Glutamatergic neuron (in vitro differentiated cells): Measurements from ENCODE around the gene UBE2E3. TPM values are rescaled to one million over a fixed set of nuclear protein-coding genes. Genes with fewer than 3 reads are reported as not detected.
"Not testable (repeated sequence)": the region's sequence is repeated elsewhere in the genome, so short reads cannot be mapped to it uniquely, and the experiment has no call there.

Source experiments
- DNase-seq: peaks from one replicate; pipeline ENCODE4 v3.0.0; 2022
- H3K27ac Mint-ChIP-seq: one replicate; pipeline ENCODE4 v1.8.0; 2020; ENCODE audit warnings: mild to moderate bottlenecking, mixed read lengths, inconsistent platforms; ENCODE audit not compliant: unreplicated experiment
- H3K27me3 Mint-ChIP-seq: one replicate; pipeline ENCODE4 v1.8.0; 2020; ENCODE audit warnings: mild to moderate bottlenecking, moderate library complexity, mixed read lengths, inconsistent platforms; ENCODE audit not compliant: unreplicated experiment
- H3K36me3 Mint-ChIP-seq: one replicate; pipeline ENCODE4 v1.8.0; 2020; ENCODE audit warnings: mild to moderate bottlenecking, mixed read lengths, inconsistent platforms; ENCODE audit not compliant: unreplicated experiment
- H3K4me1 Mint-ChIP-seq: one replicate; pipeline ENCODE4 v1.8.0; 2020; ENCODE audit warnings: mild to moderate bottlenecking, low read depth, mixed read lengths, inconsistent platforms; ENCODE audit not compliant: unreplicated experiment
- H3K4me3 Mint-ChIP-seq: one replicate; pipeline ENCODE4 v1.8.0; 2020; ENCODE audit warnings: mild to moderate bottlenecking, mixed read lengths, inconsistent platforms; ENCODE audit not compliant: unreplicated experiment
- H3K9me3 Mint-ChIP-seq: one replicate; pipeline ENCODE4 v1.8.0; 2020; ENCODE audit warnings: mild to moderate bottlenecking, moderate library complexity, mixed read lengths, inconsistent platforms; ENCODE audit not compliant: unreplicated experiment
- total RNA-seq: library from RNA; stranded (reverse); fragmentation: NEBNext Ultra II Directional; extraction: Animal tissue kit (Norgen Biotek cat#: 25700); gene quantifications from one replicate; pipeline ENCODE4 v1.2.1, GENCODE V29; 2021; ENCODE audit not compliant: unreplicated experiment
- TF ChIP-seq, protein P1 (sequence below): fragments of 200-600 bp; sonication (generic); IDR thresholded peaks from one replicate; pipeline ENCODE4 v1.5.0; 2021; ENCODE audit not compliant: partially characterized antibody, unreplicated experiment

UBE2E3 gene
- total RNA-seq, 1 donor from 2014 or later = 294 TPM

GRCh38 chr2:181036445-181036844, 56.0 kb downstream of the UBE2E3 start:
- no peaks in the 10 kb centered on the region for H3K27me3 Mint-ChIP-seq
- DNase-seq = no peak
- no peak overlapping the region for H3K27ac Mint-ChIP-seq
- TF ChIP-seq, protein P1, sequence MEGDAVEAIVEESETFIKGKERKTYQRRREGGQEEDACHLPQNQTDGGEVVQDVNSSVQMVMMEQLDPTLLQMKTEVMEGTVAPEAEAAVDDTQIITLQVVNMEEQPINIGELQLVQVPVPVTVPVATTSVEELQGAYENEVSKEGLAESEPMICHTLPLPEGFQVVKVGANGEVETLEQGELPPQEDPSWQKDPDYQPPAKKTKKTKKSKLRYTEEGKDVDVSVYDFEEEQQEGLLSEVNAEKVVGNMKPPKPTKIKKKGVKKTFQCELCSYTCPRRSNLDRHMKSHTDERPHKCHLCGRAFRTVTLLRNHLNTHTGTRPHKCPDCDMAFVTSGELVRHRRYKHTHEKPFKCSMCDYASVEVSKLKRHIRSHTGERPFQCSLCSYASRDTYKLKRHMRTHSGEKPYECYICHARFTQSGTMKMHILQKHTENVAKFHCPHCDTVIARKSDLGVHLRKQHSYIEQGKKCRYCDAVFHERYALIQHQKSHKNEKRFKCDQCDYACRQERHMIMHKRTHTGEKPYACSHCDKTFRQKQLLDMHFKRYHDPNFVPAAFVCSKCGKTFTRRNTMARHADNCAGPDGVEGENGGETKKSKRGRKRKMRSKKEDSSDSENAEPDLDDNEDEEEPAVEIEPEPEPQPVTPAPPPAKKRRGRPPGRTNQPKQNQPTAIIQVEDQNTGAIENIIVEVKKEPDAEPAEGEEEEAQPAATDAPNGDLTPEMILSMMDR = no peak
- H3K9me3 Mint-ChIP-seq = peaks cover 3% of the 10 kb centered on the region
- H3K36me3 Mint-ChIP-seq = no peaks in the 10 kb centered on the region
- H3K4me3 Mint-ChIP-seq = no peak overlapping the region
- peaks cover 5% of the 10 kb centered on the region for H3K4me1 Mint-ChIP-seq

GRCh38 chr2:181036848-181037603, 56.6 kb downstream of the UBE2E3 start:
- TF ChIP-seq, protein P1 = no peak
- H3K36me3 Mint-ChIP-seq = no peaks in the 10 kb centered on the region
- H3K4me1 Mint-ChIP-seq = peaks cover 3% of the 10 kb centered on the region
- no peak overlapping the region for H3K27ac Mint-ChIP-seq
- peaks cover 3% of the 10 kb centered on the region for H3K9me3 Mint-ChIP-seq
- no peaks in the 10 kb centered on the region for H3K27me3 Mint-ChIP-seq
- no peak for DNase-seq
- H3K4me3 Mint-ChIP-seq = no peak overlapping the region

GRCh38 chr2:181037922-181038321, 57.5 kb downstream of the UBE2E3 start:
- TF ChIP-seq, protein P1 = no peak
- H3K4me1 Mint-ChIP-seq = peaks cover 3% of the 10 kb centered on the region

DNA sequence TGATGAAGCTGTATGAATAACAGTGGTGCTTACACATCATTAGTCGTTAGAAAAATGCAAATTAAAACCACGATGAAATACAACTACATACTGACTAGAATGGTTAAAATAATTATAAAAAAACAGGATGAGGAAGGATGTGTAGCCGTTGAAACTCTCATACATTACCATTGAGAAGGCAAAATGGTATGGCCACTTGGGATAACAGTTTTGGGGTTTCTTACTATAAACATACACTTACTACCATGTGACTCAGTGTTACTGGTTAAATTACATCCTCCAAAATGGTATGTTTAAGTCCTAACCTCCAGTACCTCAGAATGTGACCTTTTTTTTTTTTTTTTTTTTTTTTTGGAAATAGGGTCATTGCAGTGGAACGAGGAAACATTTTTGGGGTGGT, 58.4 kb downstream of the UBE2E3 start:
- no peaks in the 10 kb centered on the region for H3K36me3 Mint-ChIP-seq
- no peaks in the 10 kb centered on the region for H3K27me3 Mint-ChIP-seq
- H3K4me3 Mint-ChIP-seq = no peak overlapping the region
- TF ChIP-seq, protein P1 = no peak
- no peak overlapping the region for H3K27ac Mint-ChIP-seq
- no peaks in the 10 kb centered on the region for H3K9me3 Mint-ChIP-seq
- peaks cover 3% of the 10 kb centered on the region for H3K4me1 Mint-ChIP-seq
- no peak for DNase-seq

More at GRCh38 chr2:181037922-181038321, 57.5 kb downstream of the UBE2E3 start:
- no peak overlapping the region for H3K4me3 Mint-ChIP-seq
- no peaks in the 10 kb centered on the region for H3K36me3 Mint-ChIP-seq
- DNase-seq = no peak
- H3K27ac Mint-ChIP-seq = no peak overlapping the region
- no peaks in the 10 kb centered on the region for H3K9me3 Mint-ChIP-seq
- no peaks in the 10 kb centered on the region for H3K27me3 Mint-ChIP-seq

- H3K27me3 Mint-ChIP-seq, H3K4me3 Mint-ChIP-seq, H3K9me3 Mint-ChIP-seq, DNase-seq, H3K36me3 Mint-ChIP-seq, H3K27ac Mint-ChIP-seq, H3K4me1 Mint-ChIP-seq: not testable (repeated sequence)
Measured at GRCh38 chr2:181040839-181041238, 60.4 kb downstream of the UBE2E3 start.
